Breast epithelium (tissue), 4 donors: ENCODE results near the gene KATNAL2. TPM values are rescaled to one million over a fixed set of nuclear protein-coding genes. Genes with fewer than 3 reads are reported as not detected.

ENCODE experiments used
- DNase-seq, 2 donors: peaks; one replicate each; pipeline ENCODE4 v3.0.0-alpha.2; 2019; ENCODE audit warnings: low spot score in 2 of 2
- H3K27ac ChIP-seq, 2 donors: fragments of 200-600 bp; sonication (generic) in 1 of 2; one replicate each; pipeline ENCODE4 v1.5.1; 2016 to 2019; ENCODE audit warnings: mild to moderate bottlenecking in 1 of 2
- H3K27me3 ChIP-seq, 2 donors: fragments of 200-600 bp; sonication (generic) in 1 of 2; one replicate each; pipeline versions ENCODE4 v1.5.1 to v1.6.0; 2017 to 2019; ENCODE audit warnings: control low read depth in 1 of 2, mild to moderate bottlenecking in 1 of 2
- H3K36me3 ChIP-seq: fragments of 200-600 bp; one replicate; pipeline ENCODE4 v1.5.1; 2019
- H3K4me1 ChIP-seq, 2 donors: fragments of 200-600 bp; sonication (generic); one replicate each; pipeline ENCODE4 v1.5.1; 2016 to 2019; ENCODE audit warnings: control low read depth in 1 of 2
- H3K4me3 ChIP-seq, 3 donors: fragments of 200-600 bp; sonication (generic); 1 replicate in 2 of 3; 2 replicates in 1 of 3; pipeline ENCODE4 v1.5.1; 2016 to 2019; ENCODE audit warnings: mild to moderate bottlenecking in 3 of 3, moderate library complexity in 2 of 3
- H3K9me3 ChIP-seq, 2 donors: fragments of 200-600 bp; sonication (generic) in 1 of 2; one replicate each; pipeline ENCODE4 v1.5.1; 2016 to 2019; ENCODE audit warnings: control low read depth in 1 of 2
- CTCF ChIP-seq, 3 donors: fragments of 450-650 bp; IDR thresholded peaks; one replicate each; pipeline ENCODE4 v1.5.1; 2016 to 2017; ENCODE audit warnings: antibody characterized with exemption in 3 of 3, mild to moderate bottlenecking in 3 of 3, moderate library complexity in 3 of 3
- POLR2A ChIP-seq: fragments of 450-650 bp; IDR thresholded peaks from one replicate; pipeline ENCODE4 v1.6.1; 2016; ENCODE audit warnings: antibody characterized with exemption, mild to moderate bottlenecking, moderate library complexity
- POLR2AphosphoS5 ChIP-seq, 3 donors: sonication (generic); formaldehyde crosslinking; IDR thresholded peaks; one replicate each; pipeline ENCODE4 v1.6.1; 2017; ENCODE audit warnings: antibody characterized with exemption in 3 of 3
- intact Hi-C: fragments of 100-400 bp; cut with DNase I; formaldehyde crosslinking; loops from one replicate; pipeline ENCODE4 v1.15.1; 2023; ENCODE audit warnings: low total_unique reads
- total RNA-seq, 3 donors: library from RNA; depleted of rRNA; stranded (reverse); fragments of >200 nt; gene quantifications; one replicate each; pipeline ENCODE4 v1.1.0, GENCODE V29; 2016

KATNAL2 gene
- total RNA-seq, 3 donors from 2014 or later, result 8.2 to 16.8 (median 9.1) TPM

DNA sequence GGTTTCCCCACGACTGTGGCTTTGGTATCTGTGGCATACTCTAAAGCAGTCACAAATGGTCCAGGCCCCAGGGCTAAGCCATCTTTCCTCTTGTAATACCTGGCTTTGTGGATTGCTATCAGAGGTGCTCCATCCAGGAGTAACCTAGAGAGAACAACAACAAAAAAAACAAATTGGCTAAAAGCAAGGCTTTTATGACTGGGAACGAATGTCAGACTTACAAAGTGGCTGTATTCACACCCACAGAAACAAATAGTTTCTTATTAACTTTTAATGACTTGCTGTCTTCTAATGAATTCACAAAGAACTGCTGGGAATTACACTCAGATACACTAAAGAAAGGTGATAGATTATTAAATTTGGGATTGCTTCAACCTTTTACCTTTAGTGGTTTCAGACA lies 197.8 kb downstream of the KATNAL2 start:
- Histone ChIP-seq H3K9me3 (no peaks in the 10 kb centered on the region), H3K27ac (no peak overlapping the region), H3K4me3 (no peak overlapping the region), H3K36me3 (peaks cover 6% of the 10 kb centered on the region), H3K27me3 (no peaks in the 10 kb centered on the region), H3K4me1 (no peaks in the 10 kb centered on the region)
- no peak for TF ChIP-seq POLR2AphosphoS5 (IDR thresholded peaks at IDR 0.05)
- TF ChIP-seq CTCF (IDR thresholded peaks at IDR 0.05), result no peak
- no peak for TF ChIP-seq POLR2A
- intact Hi-C loops, result loop anchor here (10.0 kb wide), 2 partner anchors 70 to 800 kb away; no protein-coding TSS in a partner anchor
- DNase-seq, result no peak

DNA sequence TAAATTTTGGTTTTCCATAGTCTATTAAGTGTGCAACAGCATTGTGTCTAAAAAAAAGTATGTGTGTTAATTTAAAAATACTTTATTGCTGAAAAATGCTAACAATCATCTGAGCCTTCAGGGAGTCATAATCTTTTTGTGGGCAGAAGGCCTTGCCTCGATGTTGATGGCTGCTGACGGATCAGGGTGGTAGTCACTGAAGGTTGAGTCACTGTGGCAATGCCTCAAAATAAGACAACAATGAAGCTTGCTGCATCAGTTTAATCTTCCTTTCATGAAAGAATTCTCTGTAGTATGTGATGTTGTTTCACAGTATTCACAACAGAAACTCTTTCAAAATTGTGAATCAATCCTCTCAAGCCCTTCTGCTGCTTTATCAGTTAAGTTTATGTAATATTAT lies 201.6 kb downstream of the KATNAL2 start:
- Histone ChIP-seq H3K27ac (no peak overlapping the region), H3K36me3 (peaks cover 6% of the 10 kb centered on the region), H3K4me1 (no peaks in the 10 kb centered on the region), H3K4me3 (no peak overlapping the region), H3K27me3 (no peaks in the 10 kb centered on the region), H3K9me3 (no peaks in the 10 kb centered on the region)
- no peak for TF ChIP-seq CTCF (IDR thresholded peaks at IDR 0.05)
- no peak for TF ChIP-seq POLR2AphosphoS5 (IDR thresholded peaks at IDR 0.05)
- no peak for TF ChIP-seq POLR2A
- no peak for DNase-seq
- intact Hi-C loops, result loop anchor here (10.0 kb wide), 2 partner anchors 66 to 804 kb away; no protein-coding TSS in a partner anchor

- TF ChIP-seq CTCF (IDR thresholded peaks at IDR 0.05), result no peak
- TF ChIP-seq POLR2A, result no peak
- TF ChIP-seq POLR2AphosphoS5 (IDR thresholded peaks at IDR 0.05), result no peak
- Histone ChIP-seq H3K4me1 (no peaks in the 10 kb centered on the region), H3K27ac (no peak overlapping the region), H3K27me3 (no peaks in the 10 kb centered on the region), H3K36me3 (no peaks in the 10 kb centered on the region), H3K4me3 (no peak overlapping the region), H3K9me3 (no peaks in the 10 kb centered on the region)
- intact Hi-C loops, result no loop called here
- DNase-seq, result no peak
Observed at GRCh38 chr18:47120428-47120827, 203.0 kb downstream of the KATNAL2 start.

- intact Hi-C loops, result no loop called here
- TF ChIP-seq POLR2A (no peak), CTCF (IDR thresholded peaks at IDR 0.05) (no peak), POLR2AphosphoS5 (IDR thresholded peaks at IDR 0.05) (no peak)
Observed at GRCh38 chr18:47121146-47121545, 203.7 kb downstream of the KATNAL2 start.

DNA sequence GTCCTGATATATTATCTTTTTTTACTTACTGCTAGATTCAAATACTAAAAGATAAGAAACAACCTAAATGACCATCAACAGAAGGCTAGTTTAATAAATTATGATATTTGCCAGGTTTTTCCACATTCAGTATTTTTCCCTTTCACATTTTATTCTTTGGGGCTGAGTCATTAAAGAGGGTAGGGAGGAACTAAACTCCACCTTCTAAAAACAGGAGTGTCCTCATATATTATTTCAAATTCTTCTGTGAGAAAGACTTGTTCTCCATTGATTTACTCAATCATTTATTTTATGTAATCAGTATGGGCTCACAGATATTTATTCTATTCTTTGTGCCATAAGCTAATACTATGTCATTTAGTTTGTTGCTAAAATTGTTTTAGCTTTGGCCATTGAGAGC lies 223.9 kb downstream of the KATNAL2 start:
- H3K4me1 ChIP-seq, result no peaks in the 10 kb centered on the region
- intact Hi-C loops, result no loop called here
- no peaks in the 10 kb centered on the region for H3K27me3 ChIP-seq
- H3K9me3 ChIP-seq, result no peaks in the 10 kb centered on the region
- TF ChIP-seq POLR2AphosphoS5 (IDR thresholded peaks at IDR 0.05), result no peak
- TF ChIP-seq CTCF (IDR thresholded peaks at IDR 0.05), result no peak
- TF ChIP-seq POLR2A, result no peak
- DNase-seq, result no peak
- no peak overlapping the region for H3K27ac ChIP-seq
- H3K36me3 ChIP-seq, result no peaks in the 10 kb centered on the region
- no peak overlapping the region for H3K4me3 ChIP-seq

More at GRCh38 chr18:47121146-47121545, 203.7 kb downstream of the KATNAL2 start:
- Histone ChIP-seq H3K36me3 (no peaks in the 10 kb centered on the region), H3K27ac (no peak overlapping the region), H3K4me3 (no peak overlapping the region), H3K9me3 (no peaks in the 10 kb centered on the region), H3K27me3 (no peaks in the 10 kb centered on the region), H3K4me1 (no peaks in the 10 kb centered on the region)
- no peak for DNase-seq
